ENCODE data around the gene GPBP1.
"Not testable (repeated sequence)": the region's sequence is repeated elsewhere in the genome, so short reads cannot be mapped to it uniquely, and the experiment has no call there.

GPBP1 gene

DNA sequence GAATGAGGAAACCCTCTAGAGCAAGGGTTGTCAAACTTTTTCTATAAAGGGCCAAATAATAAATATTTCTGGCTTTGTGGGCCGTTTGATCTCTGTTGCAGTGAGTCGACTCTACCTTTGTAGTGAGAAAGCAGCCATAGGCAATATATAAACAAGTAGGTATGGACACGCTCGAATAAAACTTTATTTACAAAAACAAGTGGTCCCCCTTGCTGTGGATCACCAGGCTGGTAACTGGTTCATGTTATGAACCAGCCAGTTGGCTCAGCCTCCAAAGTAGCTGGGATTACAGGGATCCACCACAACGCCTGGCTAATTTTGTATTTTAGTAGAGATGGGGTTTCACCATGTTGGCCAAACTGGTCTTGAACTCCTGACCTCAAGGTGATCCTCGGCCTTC is 118.5 kb downstream of the GPBP1 start:
- DNase-seq, result no peak

DNA sequence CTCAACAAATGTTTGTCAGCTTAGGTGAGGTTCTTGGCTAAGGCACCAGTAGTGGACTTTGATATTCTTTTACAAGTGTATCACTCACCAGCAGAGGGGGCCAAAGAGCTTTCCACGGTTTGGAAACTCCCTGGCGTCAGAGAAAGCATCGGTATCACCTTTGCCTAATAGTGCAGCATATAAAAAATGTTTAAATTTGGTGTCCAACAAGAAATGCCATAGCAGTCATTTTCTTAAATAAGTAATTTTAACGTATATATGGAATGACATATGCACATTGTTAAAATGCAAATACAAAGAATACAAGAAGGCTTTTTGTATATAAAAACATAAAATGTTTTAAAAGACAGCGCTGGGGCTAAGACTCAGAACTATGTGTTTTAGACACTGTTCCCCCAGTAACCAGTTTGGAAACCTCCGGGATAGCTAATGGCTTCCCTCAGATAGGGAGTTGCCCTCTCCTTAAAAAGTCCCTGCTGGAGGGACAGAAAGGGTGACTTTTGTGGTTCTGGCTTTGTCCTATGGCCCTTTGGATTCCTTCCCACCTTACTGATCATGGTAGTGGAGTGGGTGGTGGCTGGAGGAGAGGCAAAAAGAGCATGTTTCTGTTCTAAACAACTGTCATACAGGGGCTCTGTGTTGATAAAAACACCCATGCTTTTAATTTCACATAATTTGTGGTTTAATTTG is 124.6 kb downstream of the GPBP1 start:
- peak; percentile 82 for DNase-seq

DNA sequence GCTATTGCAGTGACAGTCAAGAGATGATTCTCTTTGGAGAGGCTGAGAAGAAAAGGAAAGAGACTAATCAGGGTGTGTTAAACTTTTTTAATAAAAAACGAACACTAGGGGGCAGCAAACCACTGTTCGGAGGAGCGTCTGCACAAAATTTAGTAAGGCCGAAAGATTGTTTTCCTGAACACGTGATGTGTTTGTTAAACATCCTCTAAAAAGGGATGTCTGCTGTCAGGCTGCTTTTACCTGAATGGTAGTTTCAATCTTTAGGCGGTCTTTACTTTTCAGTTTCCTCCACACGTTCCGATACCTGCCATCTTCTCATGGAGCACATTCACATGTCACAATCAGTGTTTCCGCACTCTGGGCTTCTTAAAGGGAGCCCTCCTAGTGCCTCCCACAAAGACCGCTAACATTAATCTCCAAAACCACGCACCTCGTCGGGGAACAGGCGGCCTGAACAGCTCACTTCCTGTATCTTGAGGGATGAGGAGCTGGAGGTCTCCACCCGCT is 125.2 kb downstream of the GPBP1 start:
- peak; percentile 54 for DNase-seq

DNA sequence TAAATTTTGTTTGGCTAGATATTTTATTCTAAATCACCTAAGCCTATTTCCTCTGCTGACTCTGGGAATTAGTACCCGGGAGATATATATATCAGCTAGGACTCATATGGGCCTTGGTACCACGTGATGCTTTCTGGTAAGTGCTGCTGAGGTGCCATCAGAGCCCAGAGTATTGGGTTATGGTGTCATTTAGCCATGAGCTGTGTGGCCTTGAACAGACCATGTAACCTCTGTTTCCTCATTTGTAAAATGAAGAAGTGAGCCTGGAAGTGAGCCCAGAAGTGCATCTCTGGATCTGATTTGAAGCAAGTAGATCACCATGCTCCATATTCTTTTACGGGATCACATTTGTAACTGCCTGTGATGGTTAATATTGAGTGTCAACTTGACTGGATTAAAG is 126.1 kb downstream of the GPBP1 start:
- DNase-seq, result no peak

DNA sequence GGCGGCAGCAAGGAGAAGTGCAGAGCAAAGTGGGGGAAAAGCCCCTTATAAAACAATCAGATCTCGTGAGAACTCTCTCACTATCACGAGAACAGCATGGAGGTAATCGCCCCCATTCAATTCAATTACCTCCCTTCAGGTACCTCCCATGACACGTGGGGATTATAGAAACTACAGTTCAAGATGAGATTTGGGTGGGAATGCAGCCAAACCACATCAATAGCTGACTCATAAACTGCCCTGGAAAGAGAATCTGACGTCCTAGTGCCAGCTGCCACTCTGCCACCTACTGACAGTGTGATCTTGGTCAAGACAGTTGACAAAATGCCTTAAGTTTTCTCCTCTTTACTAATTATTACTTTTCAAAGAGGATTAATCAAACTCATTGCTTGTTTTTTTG is 128.3 kb downstream of the GPBP1 start:
- peak; percentile 51 for DNase-seq

DNA sequence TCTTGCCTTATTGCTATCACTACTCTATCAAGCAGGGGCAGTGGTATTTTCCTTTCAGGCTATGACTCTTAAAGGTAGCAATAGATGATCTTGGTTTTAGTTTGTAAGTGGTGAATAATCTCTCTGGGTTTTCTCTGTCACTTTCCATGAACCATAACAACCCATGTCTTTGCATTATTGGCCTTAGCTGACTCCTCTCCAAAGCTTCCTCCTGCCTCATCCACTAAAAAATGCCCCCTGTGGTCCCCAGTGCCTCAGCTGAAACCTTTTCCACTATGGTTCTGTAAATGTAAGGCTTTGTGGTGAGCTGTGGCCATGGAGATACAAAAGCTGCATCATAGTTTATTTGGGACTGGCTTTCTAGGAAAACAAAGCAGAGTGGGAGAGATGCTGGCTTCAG is 128.8 kb downstream of the GPBP1 start:
- DNase-seq, result no peak

DNA sequence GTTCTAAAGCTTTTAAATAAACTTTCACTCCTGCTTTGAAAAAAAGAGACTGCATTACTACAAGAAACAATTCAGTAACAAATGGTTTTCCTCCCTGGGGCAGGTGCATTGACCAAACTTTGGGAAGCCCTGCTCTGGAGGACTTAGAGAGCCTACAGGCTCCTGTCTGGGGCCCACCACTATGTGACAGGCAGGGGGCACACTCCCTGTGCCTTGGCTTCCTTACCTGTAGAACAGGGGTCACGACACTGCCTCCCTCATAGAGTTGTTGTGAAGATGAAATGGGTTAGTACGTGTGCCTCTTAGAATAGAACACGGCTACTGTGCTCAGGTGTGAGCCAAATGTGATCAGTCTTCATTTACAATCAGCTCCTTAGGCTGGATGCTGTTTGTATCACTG is 130.1 kb downstream of the GPBP1 start:
- no peak for DNase-seq

DNA sequence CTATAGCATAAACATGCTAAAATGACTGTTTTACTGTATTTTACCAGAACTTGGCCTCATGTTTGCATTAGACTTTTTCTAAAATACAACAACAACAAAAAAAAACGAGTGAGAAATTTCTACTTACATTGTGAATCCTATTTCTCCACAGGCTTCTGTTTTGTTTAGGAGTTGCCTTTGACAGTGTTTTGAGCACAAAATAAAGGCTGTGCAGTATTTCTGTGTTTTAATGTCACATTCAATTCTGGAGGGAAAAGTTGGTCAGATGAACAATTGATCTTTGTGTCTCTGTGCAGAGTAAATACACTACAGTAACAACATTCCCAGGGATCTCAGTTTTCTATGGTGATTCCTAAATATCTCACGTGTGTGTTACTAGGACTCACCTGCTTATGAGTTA is 131.1 kb downstream of the GPBP1 start:
- DNase-seq, result no peak

DNA sequence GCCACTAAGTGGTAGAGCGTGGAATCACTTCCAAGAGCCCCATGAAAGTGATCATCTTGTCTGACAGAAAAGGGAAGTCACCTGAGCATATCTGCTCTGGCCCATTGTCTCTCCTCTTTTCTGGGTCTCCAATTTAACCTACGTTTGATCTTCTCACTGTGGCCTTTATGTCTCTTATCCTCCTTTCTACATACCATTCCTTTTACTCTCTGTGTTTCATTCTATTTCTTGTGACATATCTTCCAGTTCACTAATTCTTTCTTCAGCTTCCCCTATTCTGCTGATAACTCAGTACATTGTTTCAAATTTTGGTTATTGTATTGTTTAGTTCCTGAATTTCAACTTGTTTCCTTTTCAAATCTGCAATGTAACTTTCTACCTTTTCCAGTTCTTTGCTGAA is 132.5 kb downstream of the GPBP1 start:
- DNase-seq, result no peak

DNA sequence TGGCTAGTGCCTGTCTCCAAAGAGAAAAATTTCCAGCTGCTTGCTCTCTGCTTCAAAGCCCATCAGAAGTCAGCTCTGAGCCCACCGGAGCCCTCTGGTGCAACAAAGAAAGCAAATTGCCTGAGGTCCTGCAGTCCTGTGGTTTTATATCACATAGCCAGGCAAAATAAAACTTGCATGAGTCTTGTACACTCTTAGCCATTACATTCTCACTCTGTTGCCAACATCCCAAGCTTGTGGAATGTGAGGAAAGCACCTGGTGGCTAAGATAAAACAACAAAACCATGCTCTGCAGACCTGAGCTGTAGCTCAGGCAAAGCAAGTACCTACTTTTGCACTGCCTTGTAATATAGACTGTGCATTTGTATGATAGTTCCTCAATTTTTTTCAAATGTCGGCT is 133.7 kb downstream of the GPBP1 start:
- no peak for DNase-seq

DNA sequence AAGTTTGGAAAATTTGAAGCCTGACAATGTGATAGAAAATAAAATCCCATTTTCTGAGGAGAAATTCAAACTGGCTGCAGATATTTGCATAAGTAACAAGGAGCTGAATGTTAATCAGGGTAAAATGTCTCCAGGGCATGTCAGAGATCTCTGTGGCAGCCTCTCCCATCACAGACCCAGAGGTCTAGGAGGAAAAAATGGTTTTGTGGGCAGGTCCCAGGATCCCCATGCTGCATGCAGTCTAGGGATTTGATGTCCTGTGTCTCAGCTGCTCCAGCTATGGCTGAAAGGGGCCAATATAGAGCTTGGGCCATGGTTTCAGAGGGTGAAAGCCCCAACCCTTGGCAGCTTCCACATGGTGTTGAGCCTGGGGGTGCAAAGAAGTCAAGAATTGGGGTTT is 135.2 kb downstream of the GPBP1 start:
- not testable (repeated sequence) for DNase-seq

DNA sequence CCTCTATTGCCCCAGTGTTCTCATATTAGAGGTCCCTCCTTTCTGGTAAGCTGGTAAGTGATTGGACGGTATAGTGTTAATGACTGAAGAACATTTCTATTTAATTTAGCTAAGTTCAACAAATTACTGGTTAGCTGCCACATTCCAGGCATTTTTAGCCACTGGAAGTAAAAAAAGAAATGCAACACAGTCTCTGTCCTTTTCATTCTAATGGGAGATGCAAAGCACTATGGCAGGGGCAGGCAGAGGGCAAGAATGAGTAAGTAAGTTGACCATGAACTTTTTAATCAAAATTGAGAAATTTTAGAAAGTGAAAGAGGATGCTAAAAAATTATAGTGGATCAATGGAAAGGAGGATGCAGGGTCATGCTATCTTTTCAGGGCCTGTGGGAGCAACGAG is 137.4 kb downstream of the GPBP1 start:
- no peak for DNase-seq

DNA sequence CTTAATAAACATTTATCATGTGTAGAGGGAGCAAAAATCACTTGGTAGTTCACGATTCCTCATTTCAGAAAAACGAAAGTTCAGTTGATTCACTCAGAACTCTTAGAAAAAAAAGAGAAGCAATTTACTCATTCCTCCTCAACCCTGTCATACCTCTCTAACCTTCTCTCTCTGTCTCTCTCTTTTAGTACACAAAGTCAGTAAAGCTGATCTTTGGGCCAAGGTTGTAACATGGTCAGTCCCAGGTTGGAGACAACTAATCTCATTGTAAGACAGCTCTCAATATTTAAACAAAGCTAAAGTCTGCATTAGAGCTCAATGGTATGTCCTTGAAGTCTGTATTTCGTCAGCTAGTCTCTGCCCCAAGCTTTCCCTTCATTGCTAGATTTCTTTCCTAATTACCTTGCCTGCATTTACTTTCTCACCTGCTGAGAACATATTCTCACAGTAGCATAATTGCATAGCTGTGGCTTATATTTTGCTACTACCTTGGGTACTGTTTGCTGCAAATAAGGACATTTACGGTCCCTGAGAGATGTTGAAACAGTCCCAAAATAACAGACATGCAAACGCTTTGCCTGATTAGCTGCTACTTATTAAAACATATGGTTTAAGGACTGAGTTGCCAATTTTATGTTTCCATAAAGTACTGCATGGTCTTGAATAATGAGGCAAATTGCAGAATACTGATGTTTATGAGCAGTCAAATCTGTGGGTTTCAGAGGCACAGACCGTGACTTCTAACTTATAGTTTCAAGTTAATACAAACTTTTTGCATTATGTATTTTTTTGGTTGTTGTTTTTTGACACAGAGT is 138.3 kb downstream of the GPBP1 start:
- DNase-seq, result no peak

DNA sequence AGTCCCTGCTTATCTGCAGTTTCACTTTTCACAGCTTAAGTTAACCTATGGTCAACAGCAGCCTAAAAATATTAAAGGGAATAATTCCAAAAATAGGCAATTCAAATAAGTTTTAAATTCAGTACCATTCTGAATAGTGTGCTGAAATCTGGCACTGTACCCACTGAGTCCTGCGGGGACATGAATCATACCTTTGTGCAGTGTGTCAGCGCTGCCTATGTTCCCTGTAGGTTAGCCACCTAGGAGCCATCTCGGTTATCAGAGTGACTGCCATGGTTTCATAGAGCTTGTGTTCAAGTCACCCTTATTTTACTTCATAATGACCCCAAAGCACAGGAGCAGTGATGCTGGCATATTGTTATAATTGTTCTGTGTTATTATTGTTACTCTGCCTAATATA is 139.9 kb downstream of the GPBP1 start:
- no peak for DNase-seq
